Brain microvascular endothelial cell (primary cell): ENCODE data around the gene FXYD6.

ENCODE experiments used
- DNase-seq: peaks from one replicate; pipeline ENCODE4 v3.0.0-alpha.2; 2020
- H3K27ac ChIP-seq: fragments of 250-450 bp; sonication (Bioruptor Pico); 2 replicates; pipeline ENCODE4 v1.5.1; 2020; ENCODE audit warnings: mild to moderate bottlenecking, moderate library complexity
- H3K27me3 ChIP-seq: fragments of 250-450 bp; sonication (Bioruptor Pico); replicated peaks from 2 replicates; pipeline ENCODE4 v1.5.1; 2020; ENCODE audit warnings: mild to moderate bottlenecking
- H3K36me3 ChIP-seq: fragments of 250-450 bp; sonication (Bioruptor Pico); replicated peaks from 2 replicates; pipeline ENCODE4 v1.5.1; 2020; ENCODE audit warnings: mild to moderate bottlenecking
- H3K4me3 ChIP-seq: 2 replicates; pipeline ENCODE4 v1.5.1; 2011; ENCODE audit warnings: low read depth, mild to moderate bottlenecking, control low read depth, low read length, moderate library complexity
- CTCF ChIP-seq: IDR thresholded peaks from 2 replicates; pipeline ENCODE4 v1.5.1; 2011; ENCODE audit warnings: low read depth, mild to moderate bottlenecking, moderate library complexity, low read length, control low read depth, inconsistent platforms; ENCODE audit errors: missing control alignments
- in situ Hi-C: cut with HindIII; loops from 2 replicates; pipeline ENCODE4 v1.10.0; 2017; ENCODE audit warnings: low sequenced_read_pairs, low pct_ligation_motif_present

FXYD6 gene

GRCh38 chr11:117909611-117910382 is 33.3 kb upstream of the FXYD6 start:
- no peaks in the 10 kb centered on the region for H3K36me3 ChIP-seq
- no peak overlapping the region for H3K27ac ChIP-seq
- TF ChIP-seq CTCF, result no peak
- no peak overlapping the region for H3K4me3 ChIP-seq
- no peaks in the 10 kb centered on the region for H3K27me3 ChIP-seq
- DNase-seq, result no peak
- in situ Hi-C loops, result no loop called here

- no peak overlapping the region for H3K4me3 ChIP-seq
- TF ChIP-seq CTCF, result no peak
- no peak overlapping the region for H3K27ac ChIP-seq
- in situ Hi-C loops, result no loop called here
- no peaks in the 10 kb centered on the region for H3K36me3 ChIP-seq
- no peak for DNase-seq
- no peaks in the 10 kb centered on the region for H3K27me3 ChIP-seq
Measured at GRCh38 chr11:117908959-117909610, 32.6 kb upstream of the FXYD6 start.

- Histone ChIP-seq H3K36me3 (no peaks in the 10 kb centered on the region), H3K27ac (no peak overlapping the region), H3K27me3 (no peaks in the 10 kb centered on the region), H3K4me3 (no peak overlapping the region)
- DNase-seq, result no peak
- in situ Hi-C loops, result no loop called here
- TF ChIP-seq CTCF, result no peak
Measured at GRCh38 chr11:117908109-117908895, 31.8 kb upstream of the FXYD6 start.

DNA sequence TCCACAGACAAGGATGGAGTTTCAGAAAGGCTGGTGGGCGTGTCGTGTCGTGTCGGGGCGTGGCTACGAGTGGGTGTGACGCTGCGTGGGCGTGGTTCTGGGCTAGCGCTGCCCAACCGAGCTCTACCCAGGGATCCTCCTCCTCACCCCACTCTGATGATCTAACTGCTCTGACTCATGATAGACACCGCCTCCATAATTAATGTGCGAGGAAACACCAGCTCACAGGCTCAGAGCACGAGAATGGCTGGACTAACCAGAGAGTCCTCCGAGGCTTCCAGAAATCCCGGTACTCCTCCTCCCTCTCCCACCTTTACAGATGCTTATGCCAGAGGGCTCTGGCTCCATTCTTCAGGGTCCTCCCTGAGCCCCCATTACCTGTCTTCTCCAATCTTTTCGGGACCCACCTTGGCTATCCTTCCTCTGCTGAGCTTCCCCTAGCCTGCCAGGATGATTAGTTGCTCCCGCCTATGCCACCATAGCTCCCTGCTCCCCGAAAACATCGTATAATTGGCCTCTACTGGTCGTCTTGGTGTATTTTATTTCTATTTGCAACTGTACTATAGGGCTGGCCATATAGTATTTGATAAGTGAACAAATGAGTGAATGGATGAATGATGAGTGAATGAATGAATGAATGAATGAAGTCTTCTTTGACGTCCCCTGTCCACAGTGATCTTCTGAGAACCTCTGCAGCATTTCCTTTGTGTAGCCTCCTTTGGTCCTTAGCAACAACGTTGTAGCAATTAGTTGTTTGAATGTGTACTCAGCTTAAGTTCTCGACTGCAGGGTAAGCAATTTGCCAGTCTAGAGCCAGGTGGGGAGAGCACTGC is 31.0 kb upstream of the FXYD6 start:
- peak; percentile 95 for DNase-seq
- no peak overlapping the region for H3K27ac ChIP-seq
- no peak for TF ChIP-seq CTCF

DNA sequence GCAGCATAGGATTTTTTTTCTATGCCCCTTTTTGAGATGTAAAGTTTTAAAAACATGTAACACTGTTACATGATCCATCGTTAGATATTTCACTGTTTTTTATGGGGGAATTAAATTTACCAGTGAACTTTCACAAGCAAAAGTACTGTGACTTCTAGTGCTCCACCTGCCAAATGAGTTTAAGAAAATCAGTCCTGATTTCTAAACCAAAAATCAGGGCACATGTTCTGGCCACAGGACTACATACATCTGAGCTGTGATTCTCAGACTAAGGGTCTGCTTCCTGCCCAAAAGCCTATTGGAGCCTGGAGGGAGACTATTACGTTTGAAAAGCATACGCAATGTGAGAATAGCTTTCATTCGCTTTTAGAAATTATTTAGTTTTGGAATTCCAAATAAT is 30.3 kb upstream of the FXYD6 start:
- DNase-seq, result no peak
- Histone ChIP-seq H3K27me3 (no peaks in the 10 kb centered on the region), H3K4me3 (no peak overlapping the region), H3K36me3 (no peaks in the 10 kb centered on the region), H3K27ac (no peak overlapping the region)
- in situ Hi-C loops, result no loop called here
- TF ChIP-seq CTCF, result no peak

More for the DNA sequence above, 31.0 kb upstream of the FXYD6 start:
- in situ Hi-C loops, result no loop called here
- H3K27me3 ChIP-seq, result no peaks in the 10 kb centered on the region
- no peaks in the 10 kb centered on the region for H3K36me3 ChIP-seq
- peak overlapping the region; percentile 20 for H3K4me3 ChIP-seq
